Heart left ventricle (tissue), 16 donors: Measurements from ENCODE around the gene ERGIC1. TPM values are rescaled to one million over a fixed set of nuclear protein-coding genes. Genes with fewer than 3 reads are reported as not detected.
A peak's percentile ranks its signal among the peaks of the same experiment; 100 is the strongest.

Experiments used
- ATAC-seq, 4 donors: fragments of 200-7000 bp; cut with Tn5 transposase; one replicate each; pipeline ENCODE4 v1.9.1; 2020 to 2022; ENCODE audit warnings: moderate library complexity in 4 of 4, mild to moderate bottlenecking in 3 of 4, moderate number of reproducible peaks in 1 of 4
- DNase-seq, 5 donors: peaks; one replicate each; pipeline ENCODE4 v3.0.0-alpha.2; 2020
- H3K27ac ChIP-seq, 12 donors: fragments of 200-600 bp; sonication (generic) in 4 of 12; one replicate each; pipeline versions ENCODE4 v1.5.0 to v1.8.0; 2016 to 2022; ENCODE audit warnings: mild to moderate bottlenecking in 2 of 12
- H3K27me3 ChIP-seq, 9 donors: fragments of 200-600 bp; sonication (generic) in 2 of 9; one replicate each; pipeline versions ENCODE4 v1.5.1 to v1.8.0; 2016 to 2022; ENCODE audit warnings: mild to moderate bottlenecking in 3 of 9
- H3K36me3 ChIP-seq, 9 donors: fragments of 200-600 bp; sonication (generic) in 2 of 9; one replicate each; pipeline versions ENCODE4 v1.5.0 to v1.8.0; 2018 to 2022; ENCODE audit warnings: mild to moderate bottlenecking in 2 of 9
- H3K4me1 ChIP-seq, 12 donors: fragments of 200-600 bp; sonication (generic) in 4 of 12; one replicate each; pipeline versions ENCODE4 v1.5.0 to v1.8.0; 2016 to 2022; ENCODE audit warnings: mild to moderate bottlenecking in 3 of 12
- H3K4me3 ChIP-seq, 12 donors: fragments of 200-600 bp; sonication (generic) in 4 of 12; one replicate each; pipeline versions ENCODE4 v1.5.0 to v1.8.0; 2017 to 2022; ENCODE audit warnings: mild to moderate bottlenecking in 9 of 12, moderate library complexity in 4 of 12
- H3K9me3 ChIP-seq, 12 donors: fragments of 200-600 bp; sonication (generic) in 4 of 12; one replicate each; pipeline versions ENCODE4 v1.5.0 to v1.8.0; 2016 to 2022; ENCODE audit warnings: mild to moderate bottlenecking in 1 of 12
- CTCF ChIP-seq, 12 donors: fragments of 200-600 bp; sonication (generic) in 4 of 12; IDR thresholded peaks; one replicate each; pipeline versions ENCODE4 v1.5.0 to v1.8.0; 2018 to 2022; ENCODE audit warnings: antibody characterized with exemption in 12 of 12, mild to moderate bottlenecking in 5 of 12
- POLR2A ChIP-seq, 2 donors: fragments of 450-650 bp; IDR thresholded peaks; one replicate each; pipeline ENCODE4 v1.6.1; 2017; ENCODE audit warnings: antibody characterized with exemption in 2 of 2, mild to moderate bottlenecking in 2 of 2, moderate library complexity in 2 of 2
- WGBS, 4 donors: extraction: QIAGEN DNeasy Blood & Tissue Kit in 2 of 4; methylation state at CpG; one replicate each; pipeline versions ENCODE4 v1.1.5 to v1.1.7; 2013 to 2018; 5-methylcytosine and 5-hydroxymethylcytosine counted together
- intact Hi-C, 10 donors: fragments of 100-400 bp; cut with DNase I; formaldehyde crosslinking; loops; one replicate each; pipeline versions ENCODE4 v1.11.1 to v1.14.2; 2022
- polyA plus RNA-seq, 2 donors: library from polyadenylated mRNA; stranded (reverse); fragments of 200-250 nt; gene quantifications; one replicate each; pipeline ENCODE4 v1.2.3, GENCODE V29; 2013
- total RNA-seq, 9 donors: library from RNA; depleted of rRNA in 2 of 9; stranded (reverse); fragments of >200 nt in 2 of 9; fragmentation: NEBNext Ultra II Directional in 3 of 9; extraction: Animal tissue kit (Norgen Biotek cat#: 25700) in 3 of 9; gene quantifications; one replicate each; pipeline versions ENCODE4 v1.1.0 to v1.2.4, GENCODE V29; 2016 to 2023
- donor health status: ischemic (EF 13 %, LVEDD 7.1; RV severe dilation, severe dysfunction).
- donor health status: healthy with polysubstance abuse.
- donor health status: DM: no; HTN: yes; CAD: no.
- donor health status: DM: no; HTN: no; CAD: no.
- donor health status: ischemic (EF 25% LVEDD 6.9; RV normal size, moderate dysfunction).
- donor health status: ischemic (EF 25% LVEDD 5.7; RV mildly dilated, moderate dysfunction).
- donor health status: healthy.
- donor health status: DM: yes; HTN: yes; CAD: no.
- donor health status: ischemic (EF 35%, LVEDD 5.7; RV mildly dilated, moderate dysfunction).
- donor health status: nonischemic (EF 11% LVEDD 7.7; RV severe dilation, severe dysfunction).
- donor health status: DM: yes; HTN: yes; CAD: no.
- donor health status: PGD.
- donor health status: ischemic (EF 29% LVEDD 5.4; RV normal size, mild dysfunction).
- donor health status: nonischemic (EF 23%, LVEDD 6.1; RV moderate dilation, normal function).

ERGIC1 gene
- total and polyA plus RNA-seq, 11 donors, result 66.6 to 115 (median 84.9) TPM

- WGBS, 4 donors, result 63 to 69% (median 67%) methylated on average over 4 of the region's 4 CpGs
- Histone ChIP-seq H3K27me3 (no peaks in the 10 kb centered on the region), H3K4me3 (no peak overlapping the region), H3K9me3 (no peaks in the 10 kb centered on the region), H3K4me1 (peaks cover 0 to 15% (median 0%) of the 10 kb centered on the region in 12 donors), H3K36me3 (peaks cover 0 to 50% (median 29%) of the 10 kb centered on the region in 9 donors), H3K27ac (peak overlapping the region in 1 of 12 donors; percentile 52)
- intact Hi-C loops, result loop anchor here in 3 of 10 donors (10.0 kb wide), 2 partner anchors 466 to 476 kb away; no protein-coding TSS in a partner anchor
- ATAC-seq, result no peak
- TF ChIP-seq CTCF (IDR thresholded peaks at IDR 0.05), result no peak
- no peak for TF ChIP-seq POLR2A (IDR thresholded peaks at IDR 0.05)
- DNase-seq, result no peak
Observed at GRCh38 chr5:172941067-172941516, 107.0 kb downstream of the ERGIC1 start.

GRCh38 chr5:172942556-172942955 is 108.5 kb downstream of the ERGIC1 start:
- peaks cover 0 to 49% (median 23%) of the 10 kb centered on the region in 9 donors for H3K36me3 ChIP-seq
- no peak for ATAC-seq
- 92 to 99% (median 93%) methylated on average over 11 of the region's 11 CpGs for WGBS, 4 donors
- H3K27ac ChIP-seq, result peak overlapping the region in 7 of 12 donors; percentile 22 to 68 (median 40)
- intact Hi-C loops, result loop anchor here in 3 of 10 donors (10.0 kb wide), 2 partner anchors 468 to 478 kb away; no protein-coding TSS in a partner anchor
- H3K4me1 ChIP-seq, result peaks cover 0 to 15% (median 0%) of the 10 kb centered on the region in 12 donors
- no peaks in the 10 kb centered on the region for H3K27me3 ChIP-seq
- peak in 1 of 5 donors; percentile 9 for DNase-seq
- H3K4me3 ChIP-seq, result no peak overlapping the region
- no peaks in the 10 kb centered on the region for H3K9me3 ChIP-seq
- TF ChIP-seq POLR2A (IDR thresholded peaks at IDR 0.05) (no peak), CTCF (IDR thresholded peaks at IDR 0.05) (no peak)

DNA sequence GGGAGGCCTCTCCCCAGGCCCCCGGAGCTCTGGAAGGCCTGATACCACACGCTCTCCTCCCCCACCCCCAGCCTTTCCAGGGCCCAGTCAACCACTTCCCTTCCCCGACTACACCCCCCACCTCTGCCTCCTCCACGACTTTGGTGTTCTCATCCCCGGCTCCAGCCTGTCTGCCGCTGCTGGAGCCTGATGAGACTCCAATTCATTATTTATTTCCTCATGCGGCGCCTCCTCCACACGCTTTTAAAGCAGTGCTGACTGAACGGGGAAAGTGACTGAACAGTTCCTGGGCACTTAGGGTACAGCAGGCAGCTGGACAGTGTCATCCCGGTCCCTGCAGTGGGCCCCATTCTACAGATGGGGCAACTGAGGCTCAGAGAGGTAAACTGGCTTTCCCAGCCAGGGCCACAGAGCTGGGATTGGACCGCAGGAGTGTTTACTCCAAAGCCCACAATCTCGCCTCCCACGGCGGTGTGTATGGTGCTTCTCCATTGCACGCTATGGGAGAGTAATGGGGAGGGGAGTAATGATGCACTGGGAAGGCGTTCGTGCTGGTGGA is 109.3 kb downstream of the ERGIC1 start:
- Histone ChIP-seq H3K4me3 (no peak overlapping the region), H3K9me3 (no peaks in the 10 kb centered on the region), H3K4me1 (peaks cover 0 to 15% (median 0%) of the 10 kb centered on the region in 12 donors), H3K27me3 (no peaks in the 10 kb centered on the region), H3K27ac (peak overlapping the region in 9 of 12 donors; percentile 31 to 83 (median 53)), H3K36me3 (peaks cover 0 to 46% (median 19%) of the 10 kb centered on the region in 9 donors)
- DNase-seq (peak; percentile 32 to 72 (median 57)), ATAC-seq (peak in 3 of 4 donors; percentile 14 to 57 (median 26))
- TF ChIP-seq POLR2A (IDR thresholded peaks at IDR 0.05) (no peak), CTCF (IDR thresholded peaks at IDR 0.05) (no peak)
- WGBS, 4 donors, result 59 to 74% (median 62%) methylated on average over 18 of the region's 18 CpGs
- intact Hi-C loops, result loop anchor here in 3 of 10 donors (10.0 kb wide), 2 partner anchors 469 to 479 kb away; no protein-coding TSS in a partner anchor

DNA sequence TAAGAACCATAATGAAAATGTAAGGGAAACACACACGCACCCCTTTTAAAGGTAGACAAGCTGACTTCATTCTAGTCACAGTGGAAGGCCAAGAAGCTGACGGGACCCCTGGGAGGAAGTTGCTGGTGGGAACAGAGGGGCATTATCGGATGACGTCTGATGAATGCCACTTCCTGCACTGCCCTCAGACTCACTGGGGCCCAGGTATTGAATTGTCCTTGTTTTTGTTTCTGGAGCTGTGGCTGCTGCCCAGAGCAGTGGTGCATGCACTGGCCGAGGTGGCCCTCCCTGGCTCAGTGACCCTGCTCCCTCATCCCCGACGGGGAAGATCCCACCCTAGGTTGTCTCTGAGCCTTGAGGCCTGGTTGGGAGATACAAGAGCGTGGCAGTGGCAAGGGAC is 109.9 kb downstream of the ERGIC1 start:
- intact Hi-C loops, result loop anchor here in 3 of 10 donors (10.0 kb wide), 2 partner anchors 469 to 479 kb away; no protein-coding TSS in a partner anchor
- 74 to 83% (median 80%) methylated on average over 8 of the region's 8 CpGs for WGBS, 4 donors
- H3K27ac ChIP-seq, result peak overlapping the region in 9 of 12 donors; percentile 31 to 83 (median 53)

More for the DNA sequence above, 109.9 kb downstream of the ERGIC1 start:
- TF ChIP-seq POLR2A (IDR thresholded peaks at IDR 0.05) (no peak), CTCF (IDR thresholded peaks at IDR 0.05) (no peak)
- Histone ChIP-seq H3K4me1 (peaks cover 0 to 15% (median 0%) of the 10 kb centered on the region in 12 donors), H3K27me3 (no peaks in the 10 kb centered on the region), H3K4me3 (no peak overlapping the region), H3K36me3 (peaks cover 0 to 47% (median 18%) of the 10 kb centered on the region in 9 donors), H3K9me3 (no peaks in the 10 kb centered on the region)
- ATAC-seq (peak in 1 of 4 donors; percentile 7), DNase-seq (peak in 1 of 5 donors; percentile 18)
